ENCODE measurements around the gene AP3S2.
"Not testable (repeated sequence)": the region's sequence is repeated elsewhere in the genome, so short reads cannot be mapped to it uniquely, and the experiment has no call there.

Gene AP3S2

GRCh38 chr15:89790661-89791060 lies 103.1 kb downstream of the AP3S2 start:
- H3K9ac ChIP-seq (ENCODE audit: low read length): no peak overlapping the region
- H2AFZ ChIP-seq (ENCODE audit: low read depth, low read length, severe bottlenecking): no peak overlapping the region
- H3F3A ChIP-seq (ENCODE audit: insufficient read depth): no peaks in the 10 kb centered on the region
- H3K9me3 ChIP-seq (ENCODE audit: insufficient read depth, low read length): no peaks in the 10 kb centered on the region
- H3K9me2 ChIP-seq (replicated peaks; ENCODE audit: insufficient read depth, low read length): no peaks in the 10 kb centered on the region
- H3K4me2 ChIP-seq (ENCODE audit: low read depth, low read length, poor library complexity, severe bottlenecking): no peak overlapping the region
- H4K20me1 ChIP-seq (ENCODE audit: low read depth, low read length): no peaks in the 10 kb centered on the region
- no peaks in the 10 kb centered on the region for H3K36me3 ChIP-seq (ENCODE audit: low read length)
- H3K27ac ChIP-seq (ENCODE audit: low read depth, low read length): no peak overlapping the region
- no peak overlapping the region for H3K4me3 ChIP-seq (ENCODE audit: insufficient read depth, low read length, poor library complexity, severe bottlenecking)
- no peaks in the 10 kb centered on the region for H3K27me3 ChIP-seq (ENCODE audit: low read length)
- TF ChIP-seq EZH2phosphoT487 (conservative IDR thresholded peaks at IDR 0.05; ENCODE audit: low read length) (no peak), CTCF (IDR thresholded peaks at IDR 0.05; ENCODE audit: insufficient read depth, low read length, poor library complexity, severe bottlenecking) (no peak)
- H3K79me2 ChIP-seq (ENCODE audit: insufficient read depth, low read length): no peaks in the 10 kb centered on the region

DNA sequence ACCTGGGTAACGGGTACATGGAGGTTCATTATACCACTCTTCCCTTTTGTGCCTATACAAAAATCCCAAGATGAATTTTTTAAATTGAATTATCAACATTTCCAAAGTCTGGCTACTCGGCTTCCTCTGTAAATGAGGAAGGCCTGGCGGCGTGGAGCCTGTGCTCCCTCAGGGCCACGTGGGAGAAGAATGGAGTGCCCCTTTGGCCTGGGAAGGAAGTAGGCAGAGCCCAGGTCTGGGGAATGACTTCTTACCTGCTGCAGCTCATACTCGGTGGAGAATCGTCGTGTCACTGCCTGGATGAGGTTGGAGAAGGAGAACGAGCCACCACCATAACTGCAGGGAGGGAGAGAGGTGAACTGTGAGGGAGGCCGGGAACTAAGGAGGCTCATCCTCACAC lies 103.6 kb downstream of the AP3S2 start:
- no peak overlapping the region for H2AFZ ChIP-seq (ENCODE audit: low read depth, low read length, severe bottlenecking)
- no peaks in the 10 kb centered on the region for H3K27me3 ChIP-seq (ENCODE audit: low read length)
- no peak overlapping the region for H3K4me2 ChIP-seq (ENCODE audit: low read depth, low read length, poor library complexity, severe bottlenecking)
- H3K9ac ChIP-seq (ENCODE audit: low read length): no peak overlapping the region
- no peaks in the 10 kb centered on the region for H3F3A ChIP-seq (ENCODE audit: insufficient read depth)
- H3K4me3 ChIP-seq (ENCODE audit: insufficient read depth, low read length, poor library complexity, severe bottlenecking): no peak overlapping the region
- TF ChIP-seq EZH2phosphoT487 (conservative IDR thresholded peaks at IDR 0.05; ENCODE audit: low read length) (no peak), CTCF (IDR thresholded peaks at IDR 0.05; ENCODE audit: insufficient read depth, low read length, poor library complexity, severe bottlenecking) (no peak)
- no peaks in the 10 kb centered on the region for H3K9me2 ChIP-seq (replicated peaks; ENCODE audit: insufficient read depth, low read length)
- no peaks in the 10 kb centered on the region for H3K36me3 ChIP-seq (ENCODE audit: low read length)
- no peak overlapping the region for H3K27ac ChIP-seq (ENCODE audit: low read depth, low read length)
- H3K79me2 ChIP-seq (ENCODE audit: insufficient read depth, low read length): no peaks in the 10 kb centered on the region
- no peaks in the 10 kb centered on the region for H4K20me1 ChIP-seq (ENCODE audit: low read depth, low read length)
- no peaks in the 10 kb centered on the region for H3K9me3 ChIP-seq (ENCODE audit: insufficient read depth, low read length)

- not testable (repeated sequence) for H3K36me3 ChIP-seq (ENCODE audit: low read length); H3K9me2 ChIP-seq (replicated peaks; ENCODE audit: insufficient read depth, low read length); H3K27me3 ChIP-seq (ENCODE audit: low read length); H3K4me3 ChIP-seq (ENCODE audit: insufficient read depth, low read length, poor library complexity, severe bottlenecking); H4K20me1 ChIP-seq (ENCODE audit: low read depth, low read length); H3F3A ChIP-seq (ENCODE audit: insufficient read depth); H3K4me2 ChIP-seq (ENCODE audit: low read depth, low read length, poor library complexity, severe bottlenecking); H3K9ac ChIP-seq (ENCODE audit: low read length); H3K9me3 ChIP-seq (ENCODE audit: insufficient read depth, low read length); H2AFZ ChIP-seq (ENCODE audit: low read depth, low read length, severe bottlenecking); H3K79me2 ChIP-seq (ENCODE audit: insufficient read depth, low read length); H3K27ac ChIP-seq (ENCODE audit: low read depth, low read length)
Measured at GRCh38 chr15:89788585-89788984, 105.2 kb downstream of the AP3S2 start.

- Histone ChIP-seq H2AFZ (ENCODE audit: low read depth, low read length, severe bottlenecking) (no peak overlapping the region), H3K36me3 (ENCODE audit: low read length) (no peaks in the 10 kb centered on the region), H3K27ac (ENCODE audit: low read depth, low read length) (no peak overlapping the region), H3K9ac (ENCODE audit: low read length) (no peak overlapping the region), H3K4me3 (ENCODE audit: insufficient read depth, low read length, poor library complexity, severe bottlenecking) (no peak overlapping the region), H3K27me3 (ENCODE audit: low read length) (no peaks in the 10 kb centered on the region), H4K20me1 (ENCODE audit: low read depth, low read length) (no peaks in the 10 kb centered on the region), H3F3A (ENCODE audit: insufficient read depth) (no peaks in the 10 kb centered on the region), H3K9me2 (replicated peaks; ENCODE audit: insufficient read depth, low read length) (no peaks in the 10 kb centered on the region), H3K9me3 (ENCODE audit: insufficient read depth, low read length) (no peaks in the 10 kb centered on the region), H3K4me2 (ENCODE audit: low read depth, low read length, poor library complexity, severe bottlenecking) (no peak overlapping the region), H3K79me2 (ENCODE audit: insufficient read depth, low read length) (no peaks in the 10 kb centered on the region)
- no peak for TF ChIP-seq EZH2phosphoT487 (conservative IDR thresholded peaks at IDR 0.05; ENCODE audit: low read length)
- no peak for TF ChIP-seq CTCF (IDR thresholded peaks at IDR 0.05; ENCODE audit: insufficient read depth, low read length, poor library complexity, severe bottlenecking)
Measured at GRCh38 chr15:89787944-89788343, 105.8 kb downstream of the AP3S2 start.
